Activated naive CD8-positive, alpha-beta T cell treated with anti-CD3 and anti-CD28 coated beads for 36 hours (primary cell): ENCODE results near the gene SGK1. TPM values are rescaled to one million over a fixed set of nuclear protein-coding genes. Genes with fewer than 3 reads are reported as not detected.

ENCODE experiments used
- DNase-seq: peaks from one replicate; pipeline ENCODE4 v3.0.0; 2021
- H3K27ac Mint-ChIP-seq: one replicate; pipeline ENCODE4 v1.8.0; 2022; ENCODE audit warnings: mild to moderate bottlenecking, moderate library complexity, mixed read lengths
- H3K27me3 Mint-ChIP-seq: one replicate; pipeline ENCODE4 v1.8.0; 2022; ENCODE audit warnings: mild to moderate bottlenecking, mixed read lengths
- H3K36me3 Mint-ChIP-seq: one replicate; pipeline ENCODE4 v1.8.0; 2021; ENCODE audit warnings: mild to moderate bottlenecking, mixed read lengths
- H3K4me1 Mint-ChIP-seq: one replicate; pipeline ENCODE4 v1.8.0; 2021; ENCODE audit warnings: mixed read lengths
- H3K4me3 Mint-ChIP-seq: one replicate; pipeline ENCODE4 v1.8.0; 2022; ENCODE audit warnings: mild to moderate bottlenecking, moderate library complexity, mixed read lengths
- H3K9me3 Mint-ChIP-seq: one replicate; pipeline ENCODE4 v1.8.0; 2022; ENCODE audit warnings: mixed read lengths
- total RNA-seq, 2 experiments: library from RNA; stranded (reverse); gene quantifications; one replicate each; pipeline ENCODE4 v1.2.3, GENCODE V29; 2021

Gene SGK1
- total RNA-seq, 2 experiments from 2014 or later: 129 to 141 TPM

- Mint-ChIP-seq H3K9me3 (no peaks in the 10 kb centered on the region), H3K4me1 (no peaks in the 10 kb centered on the region), H3K27ac (no peak overlapping the region), H3K36me3 (no peaks in the 10 kb centered on the region), H3K4me3 (no peak overlapping the region), H3K27me3 (peaks cover 5% of the 10 kb centered on the region)
- DNase-seq: no peak
Observed at GRCh38 chr6:134123666-134124208, 194.2 kb downstream of the SGK1 start.

GRCh38 chr6:134122775-134123174 is 195.1 kb downstream of the SGK1 start:
- Mint-ChIP-seq H3K36me3 (no peaks in the 10 kb centered on the region), H3K9me3 (no peaks in the 10 kb centered on the region), H3K4me3 (no peak overlapping the region), H3K4me1 (no peaks in the 10 kb centered on the region), H3K27ac (no peak overlapping the region), H3K27me3 (peaks cover 5% of the 10 kb centered on the region)
- no peak for DNase-seq

GRCh38 chr6:134119486-134119885 is 198.4 kb downstream of the SGK1 start:
- Mint-ChIP-seq H3K4me1 (peaks cover 2% of the 10 kb centered on the region), H3K36me3 (no peaks in the 10 kb centered on the region), H3K9me3 (no peaks in the 10 kb centered on the region)

More at GRCh38 chr6:134119486-134119885, 198.4 kb downstream of the SGK1 start:
- Mint-ChIP-seq H3K4me3 (no peak overlapping the region), H3K27ac (no peak overlapping the region), H3K27me3 (peaks cover 11% of the 10 kb centered on the region)
- DNase-seq: no peak
